ENCODE results near the gene DLG2.

DNA sequence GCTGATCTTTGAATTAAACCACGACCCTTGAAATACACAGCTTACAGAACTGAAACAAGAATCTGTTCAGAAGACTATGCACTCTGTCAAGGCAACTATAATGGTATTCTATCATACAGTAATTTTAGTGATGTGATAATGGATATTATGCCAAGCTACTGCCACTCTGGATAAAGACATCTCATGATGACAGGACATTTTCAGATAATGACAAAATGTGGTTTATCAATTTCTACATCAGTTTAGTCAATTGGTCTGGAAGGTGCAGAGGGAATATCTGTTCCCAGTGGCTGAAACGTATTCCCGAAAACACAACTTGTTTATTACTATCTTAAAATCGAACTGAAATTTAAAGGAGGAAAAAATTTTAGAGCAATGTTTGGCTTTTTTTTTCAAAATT lies 1331.3 kb downstream of the DLG2 start:
- TF ChIP-seq, protein P1, sequence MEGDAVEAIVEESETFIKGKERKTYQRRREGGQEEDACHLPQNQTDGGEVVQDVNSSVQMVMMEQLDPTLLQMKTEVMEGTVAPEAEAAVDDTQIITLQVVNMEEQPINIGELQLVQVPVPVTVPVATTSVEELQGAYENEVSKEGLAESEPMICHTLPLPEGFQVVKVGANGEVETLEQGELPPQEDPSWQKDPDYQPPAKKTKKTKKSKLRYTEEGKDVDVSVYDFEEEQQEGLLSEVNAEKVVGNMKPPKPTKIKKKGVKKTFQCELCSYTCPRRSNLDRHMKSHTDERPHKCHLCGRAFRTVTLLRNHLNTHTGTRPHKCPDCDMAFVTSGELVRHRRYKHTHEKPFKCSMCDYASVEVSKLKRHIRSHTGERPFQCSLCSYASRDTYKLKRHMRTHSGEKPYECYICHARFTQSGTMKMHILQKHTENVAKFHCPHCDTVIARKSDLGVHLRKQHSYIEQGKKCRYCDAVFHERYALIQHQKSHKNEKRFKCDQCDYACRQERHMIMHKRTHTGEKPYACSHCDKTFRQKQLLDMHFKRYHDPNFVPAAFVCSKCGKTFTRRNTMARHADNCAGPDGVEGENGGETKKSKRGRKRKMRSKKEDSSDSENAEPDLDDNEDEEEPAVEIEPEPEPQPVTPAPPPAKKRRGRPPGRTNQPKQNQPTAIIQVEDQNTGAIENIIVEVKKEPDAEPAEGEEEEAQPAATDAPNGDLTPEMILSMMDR (IDR thresholded peaks at IDR 0.05 in 4 of 5, conservative IDR thresholded peaks at IDR 0.05 in 1 of 5), result no peak
- no peak for TF ChIP-seq POLR2A (IDR thresholded peaks at IDR 0.05)
